Mesodermal cell (in vitro differentiated cells): ENCODE measurements around the gene KLHL21.

Source experiments
- H3K27ac ChIP-seq: 2 replicates; pipeline ENCODE4 v1.7.0; 2013; ENCODE audit warnings: mild to moderate bottlenecking, low read depth, low read length, moderate library complexity; ENCODE audit not compliant: severe bottlenecking
- H3K36me3 ChIP-seq: 2 replicates; pipeline ENCODE4 v1.7.1; 2013; ENCODE audit warnings: mild to moderate bottlenecking, low read length, moderate library complexity; ENCODE audit not compliant: control insufficient read depth, insufficient read depth
- H3K4me1 ChIP-seq: one replicate; pipeline ENCODE4 v1.7.1; 2013; ENCODE audit warnings: mild to moderate bottlenecking, low read length; ENCODE audit not compliant: insufficient read depth, control insufficient read depth, poor library complexity, severe bottlenecking
- H3K4me3 ChIP-seq: 2 replicates; pipeline ENCODE4 v1.7.0; 2013; ENCODE audit warnings: low read length, control low read depth, mild to moderate bottlenecking; ENCODE audit not compliant: insufficient read depth, poor library complexity, severe bottlenecking; ENCODE audit errors: extremely low read depth
- H3K9me3 ChIP-seq: 2 replicates; pipeline ENCODE4 v1.7.1; 2013; ENCODE audit warnings: mild to moderate bottlenecking, low read length, moderate library complexity; ENCODE audit not compliant: control insufficient read depth
- WGBS, 2 experiments: methylation state at CpG; one replicate each; pipeline ENCODE4 v1.1.5; 2013; ENCODE audit warnings: missing lambda C conversion rate in 2 of 2; ENCODE audit not compliant: insufficient coverage in 2 of 2; 5-methylcytosine and 5-hydroxymethylcytosine counted together

Gene KLHL21

DNA sequence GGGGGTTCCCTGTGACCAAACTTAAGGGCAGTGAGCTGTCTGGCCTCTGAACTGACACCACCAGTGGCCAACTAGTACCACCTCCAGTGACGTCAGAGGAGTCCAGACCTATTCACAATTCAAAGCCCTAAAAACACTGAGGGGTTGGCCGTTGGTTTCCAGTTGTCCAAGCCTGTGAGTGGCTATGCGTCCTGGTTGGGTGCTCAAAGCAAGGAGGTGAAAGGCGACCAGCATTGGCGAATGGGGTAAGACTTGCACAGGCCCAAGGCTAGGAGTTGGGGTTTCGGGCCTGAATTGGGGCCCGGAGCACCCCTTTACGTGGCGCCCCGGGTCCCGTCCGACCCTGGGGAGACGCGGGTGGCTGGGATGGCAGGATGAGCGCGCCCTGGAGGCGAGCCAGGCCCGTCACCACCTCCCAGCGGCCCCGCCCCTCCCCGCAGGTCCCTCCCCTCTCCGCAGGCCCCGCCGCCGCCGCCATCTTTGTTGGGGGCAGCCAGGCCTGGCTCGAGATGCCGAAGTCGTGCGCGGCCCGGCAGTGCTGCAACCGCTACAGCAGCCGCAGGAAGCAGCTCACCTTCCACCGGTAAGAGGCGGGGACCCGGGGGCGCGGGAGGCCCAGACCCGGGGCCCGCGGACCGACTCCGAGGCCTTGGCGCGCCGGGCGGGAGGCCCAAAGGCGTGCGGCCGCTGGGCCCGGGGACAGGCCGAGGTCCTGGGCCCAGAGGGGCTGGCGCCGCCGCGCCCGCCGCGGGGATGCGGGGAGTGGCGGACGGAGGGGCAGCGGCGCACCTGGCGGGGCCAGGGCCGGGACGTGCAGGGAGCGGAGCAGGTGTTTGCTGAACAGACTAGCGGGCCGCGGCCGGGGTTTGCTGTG, 22.3 kb upstream of the KLHL21 start, which contains the start of gene THAP3:
TSS of gene THAP3 (plus strand) at position 159 of the 874 bp plus-strand sequence. CDS start at position 510, 351 bp downstream.
- peak within 1 kb of the TSS; percentile 79 for H3K27ac ChIP-seq
- peaks cover 80% of the 10 kb centered on the region for H3K36me3 ChIP-seq
- peak within 1 kb of the TSS; percentile 68 for H3K4me3 ChIP-seq
- H3K4me1 ChIP-seq, result peaks cover 23% of the 10 kb centered on the region
- no peaks in the 10 kb centered on the region for H3K9me3 ChIP-seq
- WGBS, 2 experiments, result 2 to 4% methylated on average over 46 to 63 of the region's 73 CpGs

DNA sequence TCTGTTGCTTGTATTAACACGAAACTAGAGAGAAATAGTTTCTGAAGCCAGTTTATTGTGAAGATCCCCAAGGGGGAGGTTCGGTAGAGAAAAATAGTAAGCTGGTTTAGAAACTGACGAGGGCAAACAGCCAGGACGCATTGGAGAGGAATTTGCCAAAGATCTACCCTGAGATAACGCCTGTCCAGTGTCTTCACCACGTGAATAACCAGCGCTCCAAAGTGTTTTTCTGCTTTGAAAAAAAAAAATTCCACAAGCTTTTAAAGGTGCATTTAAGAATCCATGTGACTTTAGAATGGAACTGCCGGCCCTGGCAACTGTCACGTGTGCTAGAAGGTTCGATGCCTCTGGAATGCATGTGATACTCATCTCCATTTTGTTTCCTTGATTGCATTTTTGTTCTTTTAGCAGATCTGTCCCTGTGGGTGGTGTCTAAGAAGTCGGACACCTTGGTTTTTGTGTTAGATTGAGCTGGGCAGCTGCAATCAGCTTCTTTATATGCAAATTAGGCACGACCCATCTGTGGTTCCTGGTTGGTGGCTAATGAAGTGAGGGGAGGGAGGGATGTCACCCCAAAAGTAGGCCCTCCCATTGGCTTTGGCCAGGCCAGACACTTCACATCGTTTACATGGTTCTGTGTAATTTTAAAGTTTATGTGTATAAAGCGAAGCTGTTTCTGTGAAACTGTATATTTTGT, 20.7 kb upstream of the KLHL21 start:
- WGBS, 2 experiments, result 91 to 92% methylated on average over 12 of the region's 14 CpGs
- H3K9me3 ChIP-seq, result no peaks in the 10 kb centered on the region
- H3K36me3 ChIP-seq, result peaks cover 86% of the 10 kb centered on the region
- H3K4me1 ChIP-seq, result peaks cover 23% of the 10 kb centered on the region
- H3K4me3 ChIP-seq, result no peak overlapping the region
- H3K27ac ChIP-seq, result peak overlapping the region; percentile 33

DNA sequence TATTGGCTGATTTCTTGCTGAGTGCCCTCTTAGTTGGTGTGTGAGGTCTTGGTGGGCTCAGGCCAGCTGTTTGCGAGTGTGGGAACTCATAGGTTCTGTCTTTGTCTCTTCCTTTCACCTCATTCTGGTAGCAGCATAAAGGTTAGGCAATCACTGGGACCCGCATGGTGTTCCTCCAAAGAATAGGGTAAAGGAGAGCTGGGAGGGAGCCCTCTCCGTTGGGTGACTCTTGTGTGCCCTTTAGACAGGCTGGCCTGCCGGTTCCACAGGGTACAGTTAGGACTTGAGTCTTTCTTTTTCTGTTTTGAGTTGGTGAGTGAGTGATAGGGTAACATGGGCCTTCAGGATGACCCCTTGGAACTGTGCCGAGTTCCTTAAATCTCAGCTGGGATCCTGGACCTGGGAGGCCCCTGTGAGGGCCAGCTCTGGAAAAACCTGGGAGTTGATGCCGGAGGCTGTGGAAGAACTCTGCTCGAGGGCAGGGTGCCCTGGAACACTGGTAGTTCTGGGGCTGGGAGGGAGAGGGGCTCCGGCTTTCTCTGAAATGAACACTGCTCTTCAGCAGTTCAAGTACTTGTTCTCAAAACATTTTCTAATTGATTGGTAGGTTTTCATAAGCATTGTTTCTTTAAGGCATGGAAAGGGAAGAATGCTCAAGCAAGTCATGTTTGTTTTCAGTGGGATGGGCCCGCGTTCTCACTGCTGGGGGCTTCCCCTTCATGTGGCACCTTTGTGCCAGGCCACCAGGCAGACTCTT, 19.9 kb upstream of the KLHL21 start:
- whole genome bisulfite sequencing, 2 experiments, result 96 to 97% methylated on average over 7 to 8 of the region's 10 CpGs
- peak overlapping the region; percentile 25 for H3K27ac ChIP-seq
- no peak overlapping the region for H3K4me3 ChIP-seq
- no peaks in the 10 kb centered on the region for H3K9me3 ChIP-seq
- H3K4me1 ChIP-seq, result peaks cover 23% of the 10 kb centered on the region
- H3K36me3 ChIP-seq, result peaks cover 86% of the 10 kb centered on the region

DNA sequence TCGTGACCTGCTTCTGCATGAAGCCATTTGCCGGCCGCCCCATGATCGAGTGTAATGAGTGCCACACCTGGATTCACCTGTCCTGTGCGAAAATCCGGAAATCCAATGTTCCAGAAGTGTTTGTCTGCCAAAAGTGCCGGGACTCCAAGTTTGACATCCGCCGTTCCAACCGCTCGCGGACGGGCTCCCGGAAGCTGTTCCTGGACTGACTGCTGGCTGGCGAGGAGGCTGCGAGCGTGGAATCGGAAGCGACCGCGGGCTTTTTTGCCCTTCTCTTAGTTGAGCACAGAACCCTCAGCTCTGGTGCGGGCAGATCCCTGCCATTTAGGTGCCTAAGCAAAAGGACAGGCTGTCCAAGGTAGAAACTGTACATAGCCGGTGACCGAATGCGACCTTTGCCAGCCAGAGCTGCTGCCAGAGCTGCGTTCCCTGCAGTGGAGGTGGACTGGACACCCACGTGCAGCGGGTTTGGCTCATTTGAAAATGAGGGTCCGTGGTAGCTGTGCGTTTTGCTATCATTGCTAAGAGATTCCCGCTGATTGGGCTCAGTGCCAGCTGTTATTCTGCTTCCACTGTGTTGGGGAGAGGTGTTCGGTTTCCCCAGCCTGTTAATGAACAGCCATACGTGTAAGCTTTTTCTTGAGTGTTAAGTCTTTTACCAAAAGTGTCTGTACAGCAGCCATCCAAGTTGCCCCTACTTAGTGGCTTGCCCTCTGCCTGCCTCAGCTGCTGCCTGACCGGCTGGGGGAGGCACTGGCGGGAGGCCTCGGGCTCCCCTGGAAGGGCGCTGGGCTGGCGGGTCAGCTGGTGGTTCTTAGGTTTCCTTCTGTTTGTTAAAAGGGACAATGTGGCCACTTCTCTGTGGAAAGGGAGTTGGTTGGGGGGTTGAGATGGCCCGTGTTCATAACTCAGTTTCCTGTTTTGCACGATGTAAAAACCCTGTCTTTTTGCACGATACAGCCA, 19.0 kb upstream of the KLHL21 start:
- Histone ChIP-seq H3K4me3 (no peak overlapping the region), H3K4me1 (peaks cover 23% of the 10 kb centered on the region), H3K27ac (no peak overlapping the region), H3K36me3 (peaks cover 86% of the 10 kb centered on the region), H3K9me3 (no peaks in the 10 kb centered on the region)
- 93 to 95% methylated on average over 39 to 40 of the region's 41 CpGs for WGBS, 2 experiments

DNA sequence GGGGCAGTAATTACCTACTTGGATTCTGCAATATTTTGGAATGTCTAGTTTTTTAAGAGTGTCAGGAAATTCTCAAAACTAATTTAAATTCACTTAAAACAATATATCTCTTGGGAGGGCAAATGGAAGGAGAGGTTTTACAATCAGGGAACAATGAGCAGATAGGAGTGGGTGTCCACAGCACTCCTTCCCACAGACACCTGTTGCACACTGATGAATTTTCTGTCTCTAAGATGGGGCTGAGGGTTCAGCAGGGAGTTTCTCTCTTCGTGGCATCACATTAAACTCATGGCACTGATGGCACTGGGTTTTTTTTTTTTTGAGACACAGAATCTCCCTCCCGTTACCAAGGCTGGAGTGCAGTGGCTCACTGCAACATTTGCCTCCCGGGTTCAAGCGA, 16.4 kb upstream of the KLHL21 start:
- Histone ChIP-seq H3K4me3 (no peak overlapping the region), H3K4me1 (peaks cover 20% of the 10 kb centered on the region), H3K9me3 (no peaks in the 10 kb centered on the region), H3K27ac (no peak overlapping the region), H3K36me3 (peaks cover 78% of the 10 kb centered on the region)
- WGBS, 2 experiments, result 92 to 100% methylated on average over 2 to 4 of the region's 4 CpGs

DNA sequence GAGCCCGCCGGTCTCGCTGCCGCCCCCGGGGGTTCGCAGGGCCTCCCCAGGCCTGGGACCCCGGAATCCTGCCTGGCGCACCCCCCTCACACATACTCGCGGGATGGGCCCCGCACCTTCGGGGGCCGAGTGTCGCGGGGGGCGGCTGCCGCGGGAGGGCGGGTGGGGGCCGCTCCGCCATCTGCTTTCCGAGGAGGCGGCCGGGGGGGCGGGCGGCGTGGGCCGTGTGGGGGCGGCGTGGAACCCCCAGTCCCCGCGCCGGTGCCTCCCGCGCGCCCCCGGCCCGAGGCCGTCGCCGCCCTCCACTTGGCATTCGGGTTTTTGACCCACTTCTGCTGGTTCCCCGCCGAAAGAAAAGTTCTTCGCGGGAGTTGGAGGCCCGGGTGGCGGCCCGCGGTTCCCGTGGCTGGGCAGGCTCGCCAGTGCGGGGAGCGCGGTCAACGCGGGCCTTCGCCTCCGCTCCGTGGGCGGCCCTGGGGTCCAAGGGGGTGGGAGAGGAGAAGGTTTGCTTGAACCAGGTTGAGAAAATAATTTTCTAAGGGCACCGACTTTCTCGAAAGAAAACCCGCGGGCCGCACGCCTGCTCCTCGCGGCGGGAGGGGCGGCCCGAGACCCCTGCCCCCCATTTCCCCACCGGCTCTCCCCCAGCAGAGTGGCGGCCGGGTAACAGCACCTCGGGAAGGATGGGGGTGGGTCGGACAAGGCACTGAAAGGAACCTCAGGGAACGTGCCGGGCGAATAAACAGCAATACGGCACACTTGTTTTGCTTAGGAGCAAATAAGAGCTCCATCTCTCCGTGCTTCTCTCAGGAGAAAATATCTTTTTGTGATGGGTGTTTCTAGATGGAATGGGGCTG, 12.5 kb upstream of the KLHL21 start:
- H3K27ac ChIP-seq, result peak overlapping the region; percentile 2
- H3K4me1 ChIP-seq, result no peaks in the 10 kb centered on the region
- no peaks in the 10 kb centered on the region for H3K9me3 ChIP-seq
- WGBS, 2 experiments, result 1 to 2% methylated on average over 49 to 63 of the region's 82 CpGs
- H3K36me3 ChIP-seq, result peaks cover 40% of the 10 kb centered on the region
- H3K4me3 ChIP-seq, result peak overlapping the region; percentile 96

DNA sequence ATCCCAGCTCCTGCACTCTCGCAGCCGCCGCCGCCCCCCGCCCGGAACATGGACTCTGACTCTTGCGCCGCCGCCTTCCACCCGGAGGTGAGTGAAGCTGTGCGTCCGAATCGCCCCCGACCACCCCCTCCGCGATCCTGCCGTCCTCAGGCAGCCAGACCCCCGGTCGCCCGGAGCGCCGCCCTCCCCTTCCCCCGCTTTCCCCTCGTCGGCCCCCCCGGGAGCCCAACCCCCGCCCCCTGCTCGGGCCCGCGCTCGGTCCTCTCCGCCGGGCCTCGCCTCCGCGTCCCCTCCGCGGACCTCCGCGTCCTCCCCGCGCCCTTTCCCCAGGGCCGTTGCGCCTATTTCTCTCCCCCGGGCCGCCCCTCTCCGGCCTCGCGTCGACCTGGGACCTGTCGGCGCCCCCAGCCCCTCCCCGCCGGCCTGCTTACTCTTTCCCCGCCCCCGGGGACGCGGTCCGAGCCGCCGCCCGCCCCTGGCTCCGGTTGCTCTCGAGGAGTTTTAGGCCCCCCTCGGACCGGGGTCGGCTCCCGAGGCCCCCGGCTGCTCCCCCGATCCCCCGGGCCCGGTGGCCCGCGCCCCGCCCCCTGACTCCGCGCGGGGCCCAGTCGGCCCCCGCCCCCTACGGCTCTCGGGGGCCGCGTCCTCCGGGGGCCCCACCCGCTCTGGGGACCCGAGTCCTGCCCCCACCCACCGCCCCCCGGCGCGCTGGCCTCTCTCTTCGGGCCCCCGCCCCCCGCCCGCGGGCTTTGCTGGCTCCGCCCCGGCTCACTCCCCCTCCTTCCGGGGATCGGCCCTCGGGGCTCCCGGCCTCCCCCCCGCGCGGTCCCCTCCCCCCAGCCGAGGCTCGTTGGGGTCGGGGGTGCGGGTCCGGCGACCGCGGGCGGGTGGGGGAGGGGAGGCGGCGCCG, 11.6 kb upstream of the KLHL21 start:
- 0 to 2% methylated on average over 17 to 24 of the region's 117 CpGs for WGBS, 2 experiments
- no peaks in the 10 kb centered on the region for H3K9me3 ChIP-seq
- H3K27ac ChIP-seq, result peak overlapping the region; percentile 64
- H3K36me3 ChIP-seq, result peaks cover 31% of the 10 kb centered on the region
- H3K4me1 ChIP-seq, result no peaks in the 10 kb centered on the region
- peak overlapping the region; percentile 96 for H3K4me3 ChIP-seq

DNA sequence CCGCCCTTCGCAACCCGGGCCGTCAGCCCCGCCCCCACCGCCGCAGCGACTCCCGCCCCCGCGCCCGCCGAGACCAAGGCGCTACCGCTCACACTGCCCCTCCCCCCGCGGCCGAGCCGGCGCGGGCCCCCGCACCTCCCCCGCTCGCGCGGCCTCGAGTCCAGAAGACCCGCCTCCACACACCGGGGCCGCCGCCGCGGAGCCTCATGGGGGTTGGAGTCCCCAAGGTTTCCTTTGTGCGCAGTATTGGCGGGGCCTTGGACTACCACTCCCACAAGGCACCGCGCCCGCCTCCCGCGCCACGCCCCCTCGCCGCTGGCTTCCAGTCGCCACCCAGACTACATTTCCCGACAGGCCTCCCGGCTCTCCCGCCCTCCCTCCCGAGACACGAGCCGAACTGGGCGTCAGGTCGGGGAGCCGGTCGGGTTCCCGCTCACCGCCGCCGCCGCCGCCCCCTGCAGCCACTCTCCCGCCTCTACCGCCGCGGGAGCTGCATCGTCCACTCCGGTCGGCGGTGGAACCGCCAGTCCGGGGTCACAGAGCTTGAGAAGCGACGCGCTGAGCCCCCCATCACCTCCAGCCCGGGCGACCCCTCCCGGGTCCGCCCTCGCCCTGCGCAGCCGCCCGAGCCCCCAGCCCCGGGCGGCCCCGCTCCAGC, 10.8 kb upstream of the KLHL21 start, which contains the start of gene PHF13:
TSS of gene PHF13 (plus strand) at position 371 of the 658 bp plus-strand sequence. CDS start 336 bp downstream, outside the sequence.
- 0% methylated on average over 40 to 50 of the region's 84 CpGs for WGBS, 2 experiments
- no peaks in the 10 kb centered on the region for H3K9me3 ChIP-seq

More for the DNA sequence above, 10.8 kb upstream of the KLHL21 start, which contains the start of gene PHF13:
- Histone ChIP-seq H3K36me3 (peaks cover 23% of the 10 kb centered on the region), H3K4me1 (no peaks in the 10 kb centered on the region), H3K4me3 (peak within 1 kb of the TSS; percentile 96), H3K27ac (peak within 1 kb of the TSS; percentile 72)
